Esophagus (tissue), 2 donors: ENCODE results near the gene TMCO4. TPM values are rescaled to one million over a fixed set of nuclear protein-coding genes. Genes with fewer than 3 reads are reported as not detected.
A peak's percentile ranks its signal among the peaks of the same experiment; 100 is the strongest.
"Not testable (repeated sequence)": the region's sequence is repeated elsewhere in the genome, so short reads cannot be mapped to it uniquely, and the experiment has no call there.

Experiments
- H3K27ac ChIP-seq, 2 donors: one replicate each; pipeline ENCODE4 v1.5.1; 2013; ENCODE audit warnings: low read depth in 2 of 2, mild to moderate bottlenecking in 2 of 2, inconsistent platforms in 1 of 2, low read length in 1 of 2, moderate library complexity in 1 of 2
- H3K27me3 ChIP-seq, 2 donors: one replicate each; pipeline ENCODE4 v1.6.1; 2013; ENCODE audit warnings: low read length in 2 of 2, control low read depth in 1 of 2, mild to moderate bottlenecking in 1 of 2; ENCODE audit not compliant: insufficient read depth in 2 of 2, control insufficient read depth in 1 of 2
- H3K36me3 ChIP-seq, 2 donors: one replicate each; pipeline ENCODE4 v1.6.1; 2013; ENCODE audit warnings: low read length in 1 of 2; ENCODE audit not compliant: control insufficient read depth in 2 of 2, insufficient read depth in 2 of 2
- H3K4me1 ChIP-seq, 2 donors: one replicate each; pipeline ENCODE4 v1.6.1; 2013; ENCODE audit warnings: low read length in 1 of 2; ENCODE audit not compliant: control insufficient read depth in 2 of 2, insufficient read depth in 2 of 2
- H3K4me3 ChIP-seq, 2 donors: one replicate each; pipeline ENCODE4 v1.5.1; 2013; ENCODE audit warnings: low read length in 2 of 2, mild to moderate bottlenecking in 2 of 2, low read depth in 1 of 2, moderate library complexity in 1 of 2
- H3K9me3 ChIP-seq, 2 donors: one replicate each; pipeline ENCODE4 v1.6.1; 2013; ENCODE audit warnings: mild to moderate bottlenecking in 2 of 2, low read depth in 1 of 2, low read length in 1 of 2, moderate library complexity in 1 of 2; ENCODE audit not compliant: control insufficient read depth in 2 of 2, insufficient read depth in 1 of 2
- WGBS, 2 donors: extraction: QIAGEN DNeasy Blood & Tissue Kit; methylation state at CpG; one replicate each; pipeline ENCODE4 v1.1.7; 2013; 5-methylcytosine and 5-hydroxymethylcytosine counted together
- polyA plus RNA-seq, 2 donors: library from polyadenylated mRNA; stranded (reverse); fragments of 200-250 nt; gene quantifications; one replicate each; pipeline ENCODE4 v1.2.3, GENCODE V29; 2013
- donor health status: healthy with polysubstance abuse.
- donor health status: Bipolar disorder and iron deficiency.

The TMCO4 gene
- 10 to 100 TPM; 14.2 to 26.2 TPM for polyA plus RNA-seq

DNA sequence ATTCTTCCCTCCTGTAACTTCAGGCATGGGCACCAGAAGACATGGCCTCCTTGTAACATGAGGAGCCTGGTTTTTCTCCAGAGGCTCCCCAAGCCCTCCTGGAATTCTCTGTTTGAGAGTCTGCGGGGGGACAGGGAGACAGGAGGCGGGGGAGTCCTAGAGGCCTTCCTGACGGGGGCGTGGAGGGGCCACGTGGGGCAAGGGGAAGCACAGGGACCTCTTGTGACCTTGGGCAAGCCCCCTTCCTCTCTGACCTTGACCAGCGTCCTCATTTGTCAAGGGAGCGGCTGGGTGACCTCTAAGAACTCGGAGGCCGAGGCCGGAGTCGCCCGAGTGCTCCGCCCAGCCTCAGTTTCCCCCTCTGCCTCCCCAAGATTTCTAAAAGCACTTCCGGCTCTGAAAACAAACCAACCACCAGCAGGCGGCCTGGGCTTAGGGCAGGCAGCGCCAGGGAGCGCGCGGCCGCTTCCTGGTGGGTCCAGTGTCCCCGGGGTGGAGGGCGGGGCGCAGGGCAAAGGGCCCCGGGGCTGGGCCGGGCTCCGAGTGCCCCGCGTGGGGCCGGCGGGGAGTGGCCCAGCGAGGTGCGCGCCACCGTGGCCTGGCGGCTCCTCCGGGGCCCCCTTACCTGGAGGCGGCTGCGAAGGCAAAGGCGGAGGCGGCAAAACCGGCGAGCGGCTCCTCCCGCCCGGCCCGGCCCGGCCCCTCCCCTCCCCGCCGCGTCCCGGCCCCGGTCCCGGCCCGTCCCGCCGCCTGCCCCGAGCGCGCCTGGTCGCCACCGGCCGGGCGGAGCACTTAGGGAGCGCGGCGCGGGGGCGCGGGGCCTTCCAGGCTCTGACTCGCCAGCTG is at the start of gene TMCO4:
TSS of gene TMCO4 (minus strand) at position 687 of the 846 bp plus-strand sequence. CDS start 19,158 bp downstream, outside the sequence.
- Histone ChIP-seq H3K27ac (peak within 1 kb of the TSS; percentile 36 to 85), H3K4me3 (peak within 1 kb of the TSS; percentile 75 to 79), H3K36me3 (no peaks in the 10 kb centered on the region), H3K4me1 (peaks cover 0 to 7% of the 10 kb centered on the region in 2 donors), H3K9me3 (no peaks in the 10 kb centered on the region), H3K27me3 (no peaks in the 10 kb centered on the region)
- WGBS, 2 donors = 1 to 2% methylated on average over 44 to 70 of the region's 70 CpGs

DNA sequence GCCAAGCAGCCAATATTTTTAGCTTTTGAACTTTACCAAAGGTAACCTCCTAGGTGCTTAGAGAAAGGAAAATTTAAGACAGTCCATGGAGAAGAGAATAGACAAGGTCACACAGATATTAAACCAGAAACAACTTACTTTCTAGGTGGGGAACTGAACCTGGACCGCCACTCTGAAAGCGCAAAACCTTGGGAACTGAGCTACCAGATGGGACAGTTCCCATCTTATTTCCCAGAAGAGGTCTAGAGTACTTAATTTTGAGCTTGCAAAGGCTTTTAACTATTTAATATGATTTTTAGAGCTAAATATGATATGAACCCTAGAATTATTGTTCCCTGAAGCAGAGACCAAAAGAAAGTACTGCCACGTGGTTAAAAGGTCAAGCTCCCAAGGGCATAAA is 49.6 kb upstream of the TMCO4 start:
- not testable (repeated sequence) for H3K4me3 ChIP-seq, H3K27me3 ChIP-seq, H3K27ac ChIP-seq, H3K36me3 ChIP-seq, H3K9me3 ChIP-seq, H3K4me1 ChIP-seq
- WGBS, 2 donors = 66 to 79% methylated on average over 3 of the region's 3 CpGs

DNA sequence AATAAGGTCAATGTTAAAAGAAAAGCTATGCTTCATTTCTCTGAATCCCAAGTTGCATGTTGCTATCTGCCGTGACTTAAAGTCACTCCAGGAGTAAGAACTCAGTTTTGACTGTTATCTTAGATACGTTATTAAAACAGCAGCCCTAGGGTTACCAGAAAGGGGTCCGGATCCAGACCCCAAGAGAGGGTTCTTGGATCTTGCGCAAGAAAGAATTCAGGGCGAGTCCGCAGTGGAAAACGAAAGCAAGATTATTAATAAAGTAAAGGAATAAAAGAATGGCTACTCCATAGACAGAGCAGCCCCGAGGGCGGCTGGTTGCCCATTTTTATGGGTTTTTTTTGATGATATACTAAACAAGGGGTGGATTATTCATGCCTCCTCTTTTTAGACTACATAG is 47.6 kb upstream of the TMCO4 start:
- H3K4me3 ChIP-seq, H3K27ac ChIP-seq: not testable (repeated sequence)

GRCh38 chr1:19846338-19846737 is 46.6 kb upstream of the TMCO4 start:
- WGBS, 2 donors = 78 to 91% methylated on average over 3 of the region's 3 CpGs
- H3K27me3 ChIP-seq = no peaks in the 10 kb centered on the region
- H3K4me3 ChIP-seq = no peak overlapping the region
- H3K9me3 ChIP-seq = no peaks in the 10 kb centered on the region
- H3K27ac ChIP-seq = no peak overlapping the region
- H3K4me1 ChIP-seq = no peaks in the 10 kb centered on the region
- H3K36me3 ChIP-seq = no peaks in the 10 kb centered on the region

More for the DNA sequence above, 47.6 kb upstream of the TMCO4 start:
- not testable (repeated sequence) for H3K9me3 ChIP-seq, H3K27me3 ChIP-seq, H3K4me1 ChIP-seq, H3K36me3 ChIP-seq
- WGBS, 2 donors = 74 to 75% methylated on average over 9 of the region's 9 CpGs

DNA sequence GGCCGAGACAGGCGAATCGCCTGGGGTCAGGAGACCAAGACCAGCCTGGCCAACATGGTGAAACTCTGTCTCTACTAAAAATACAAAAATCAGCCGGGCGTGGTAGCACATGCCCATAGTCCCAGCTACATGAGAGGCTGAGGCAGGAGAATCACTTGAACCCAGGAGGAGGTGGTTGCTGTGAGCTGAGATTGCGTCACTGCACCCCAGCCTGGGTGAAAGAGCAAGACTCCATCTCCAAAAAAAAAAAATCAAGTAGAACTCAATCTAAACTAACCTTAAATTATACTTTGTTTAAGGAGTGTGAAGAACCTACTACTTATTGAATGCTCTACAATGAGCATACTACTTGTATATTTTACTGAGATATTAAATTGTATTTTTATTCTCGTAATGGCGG is 45.8 kb upstream of the TMCO4 start:
- Histone ChIP-seq H3K27me3 (no peaks in the 10 kb centered on the region), H3K36me3 (no peaks in the 10 kb centered on the region), H3K27ac (no peak overlapping the region), H3K4me1 (no peaks in the 10 kb centered on the region), H3K9me3 (no peaks in the 10 kb centered on the region), H3K4me3 (no peak overlapping the region)
- 86 to 89% methylated on average over 8 of the region's 8 CpGs for WGBS, 2 donors

DNA sequence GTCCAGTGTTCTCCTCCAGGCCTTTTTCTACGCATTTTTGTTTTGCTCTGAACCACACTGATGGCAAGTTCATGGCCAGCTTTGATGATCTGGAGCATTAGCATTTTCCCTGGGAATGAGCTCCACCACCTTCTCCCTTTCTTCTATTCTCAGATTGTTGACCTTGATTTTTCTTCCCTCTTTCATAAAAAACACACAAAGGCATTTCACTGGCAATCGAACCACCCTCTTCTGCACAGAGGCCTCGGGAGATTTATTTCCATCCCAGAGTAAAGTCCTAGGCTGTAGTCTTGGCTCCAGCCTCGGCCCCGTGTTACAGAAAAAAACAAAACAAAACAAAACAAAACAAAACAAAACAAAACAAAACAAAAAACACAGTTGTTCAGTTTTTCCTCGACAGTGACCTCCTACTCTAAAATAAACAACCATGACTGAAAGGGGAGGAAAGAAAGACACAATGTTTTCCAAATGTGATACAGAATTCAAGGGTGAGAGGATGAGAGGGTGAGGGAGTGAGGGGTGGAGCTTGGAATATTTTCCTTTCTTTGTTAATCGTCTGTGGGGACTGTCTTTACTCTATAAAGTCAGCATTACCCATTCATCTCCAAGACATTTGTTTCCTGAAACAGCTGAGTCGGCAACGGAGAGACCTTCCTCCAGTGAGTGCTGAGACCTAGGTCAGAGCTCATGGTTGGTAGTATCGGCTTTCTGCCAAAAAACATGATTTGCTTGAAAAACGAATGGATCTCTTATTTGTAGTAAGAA is 45.2 kb upstream of the TMCO4 start:
- H3K27ac ChIP-seq = no peak overlapping the region
- H3K9me3 ChIP-seq = no peaks in the 10 kb centered on the region
- no peaks in the 10 kb centered on the region for H3K4me1 ChIP-seq
- no peaks in the 10 kb centered on the region for H3K36me3 ChIP-seq
- no peaks in the 10 kb centered on the region for H3K27me3 ChIP-seq
- 34 to 35% methylated on average over 11 of the region's 11 CpGs for WGBS, 2 donors
- H3K4me3 ChIP-seq = no peak overlapping the region

- Histone ChIP-seq H3K36me3 (no peaks in the 10 kb centered on the region), H3K27me3 (no peaks in the 10 kb centered on the region), H3K4me1 (no peaks in the 10 kb centered on the region), H3K4me3 (no peak overlapping the region), H3K9me3 (no peaks in the 10 kb centered on the region), H3K27ac (no peak overlapping the region)
Observed at GRCh38 chr1:19840228-19840627, 40.5 kb upstream of the TMCO4 start.

DNA sequence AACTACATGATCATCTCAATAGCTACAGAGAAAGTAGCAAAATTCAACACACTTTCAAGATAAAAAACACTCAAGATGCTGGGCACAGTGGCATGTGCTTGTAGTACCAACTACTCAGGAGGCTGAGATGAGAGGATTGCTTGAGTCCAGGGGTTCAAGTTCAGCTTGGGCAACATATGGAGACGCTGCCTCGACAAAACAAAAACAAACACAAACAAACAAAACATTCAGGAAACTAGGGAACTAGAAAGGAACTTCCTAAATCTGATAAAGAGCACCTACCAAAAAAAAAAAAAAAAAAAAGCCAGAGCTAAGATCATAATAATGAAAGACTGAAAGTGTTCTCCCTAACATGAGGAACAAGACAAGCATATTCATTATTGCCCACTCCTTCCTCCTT is 38.1 kb upstream of the TMCO4 start:
- Histone ChIP-seq H3K4me1 (no peaks in the 10 kb centered on the region), H3K27me3 (no peaks in the 10 kb centered on the region), H3K4me3 (no peak overlapping the region), H3K36me3 (no peaks in the 10 kb centered on the region), H3K9me3 (no peaks in the 10 kb centered on the region), H3K27ac (no peak overlapping the region)
- 65 to 66% methylated on average over 2 of the region's 2 CpGs for WGBS, 2 donors

- H3K9me3 ChIP-seq = no peaks in the 10 kb centered on the region
- 84 to 91% methylated on average over 4 of the region's 4 CpGs for WGBS, 2 donors
Observed at GRCh38 chr1:19835578-19835977, 35.9 kb upstream of the TMCO4 start.

More at GRCh38 chr1:19835578-19835977, 35.9 kb upstream of the TMCO4 start:
- Histone ChIP-seq H3K27ac (no peak overlapping the region), H3K4me3 (no peak overlapping the region), H3K27me3 (no peaks in the 10 kb centered on the region), H3K36me3 (no peaks in the 10 kb centered on the region), H3K4me1 (no peaks in the 10 kb centered on the region)
